Stimulated activated effector memory CD8-positive, alpha-beta T cell treated with anti-CD3 and anti-CD28 coated beads, Interleukin-12 subunit alpha, Interleukin-12 subunit beta, amount 100 ng/mL, for 72 hours (primary cell): ENCODE results near the gene TCL1A.
"Not testable (repeated sequence)": the region's sequence is repeated elsewhere in the genome, so short reads cannot be mapped to it uniquely, and the experiment has no call there.

Experiments used
- ATAC-seq: fragments of 150-1000 bp; cut with Tn5 transposase; 2 replicates; pipeline ENCODE4 v1.10.0; 2021
- DNase-seq, 2 donors: peaks; one replicate each; pipeline ENCODE4 v3.0.0; 2021 to 2022; ENCODE audit warnings: low spot score in 2 of 2
- H3K27ac Mint-ChIP-seq: one replicate; pipeline ENCODE4 v1.8.0; 2022; ENCODE audit warnings: mild to moderate bottlenecking, mixed read lengths
- H3K36me3 Mint-ChIP-seq: one replicate; pipeline ENCODE4 v1.8.0; 2022; ENCODE audit warnings: mild to moderate bottlenecking, mixed read lengths
- H3K4me1 Mint-ChIP-seq: one replicate; pipeline ENCODE4 v1.8.0; 2022; ENCODE audit warnings: mixed read lengths
- H3K4me3 Mint-ChIP-seq: one replicate; pipeline ENCODE4 v1.8.0; 2022; ENCODE audit warnings: mild to moderate bottlenecking, mixed read lengths
- H3K9me3 Mint-ChIP-seq: one replicate; pipeline ENCODE4 v1.8.0; 2022; ENCODE audit warnings: mixed read lengths

Gene TCL1A

GRCh38 chr14:95668235-95668772 is 45.6 kb downstream of the TCL1A start:
- DNase-seq: no peak
- no peaks in the 10 kb centered on the region for H3K36me3 Mint-ChIP-seq
- H3K4me3 Mint-ChIP-seq: no peak overlapping the region
- H3K4me1 Mint-ChIP-seq: no peaks in the 10 kb centered on the region
- no peak overlapping the region for H3K27ac Mint-ChIP-seq
- ATAC-seq: no peak
- H3K9me3 Mint-ChIP-seq: no peaks in the 10 kb centered on the region

DNA sequence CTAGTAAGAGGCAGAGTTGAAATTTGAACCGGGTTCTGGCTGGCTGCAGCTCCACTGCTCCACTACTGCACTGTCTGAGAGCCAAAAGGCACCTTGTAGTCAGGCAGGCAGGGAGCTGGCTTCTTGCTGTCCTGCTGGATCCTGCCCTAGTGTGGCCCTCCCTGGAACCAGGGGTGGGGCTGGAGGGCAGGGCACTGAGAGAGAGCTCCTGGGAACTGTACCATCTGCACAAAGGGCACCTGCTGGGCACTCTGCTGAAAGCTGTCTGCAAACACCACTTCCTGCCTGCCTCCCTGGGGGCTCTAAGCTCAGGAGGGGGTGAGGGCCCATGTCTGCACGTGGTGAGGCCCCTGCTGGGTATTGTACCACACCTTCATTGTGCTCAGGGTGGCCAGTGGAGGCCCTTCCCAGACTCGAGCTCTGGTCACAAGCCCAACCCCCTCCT is 46.7 kb downstream of the TCL1A start:
- ATAC-seq (no peak), DNase-seq (no peak)
- Mint-ChIP-seq H3K36me3 (no peaks in the 10 kb centered on the region), H3K4me3 (no peak overlapping the region), H3K27ac (no peak overlapping the region), H3K4me1 (no peaks in the 10 kb centered on the region), H3K9me3 (no peaks in the 10 kb centered on the region)

- no peaks in the 10 kb centered on the region for H3K36me3 Mint-ChIP-seq
- H3K9me3 Mint-ChIP-seq: no peaks in the 10 kb centered on the region
- DNase-seq (no peak), ATAC-seq (no peak)
- no peak overlapping the region for H3K27ac Mint-ChIP-seq
- no peak overlapping the region for H3K4me3 Mint-ChIP-seq
- H3K4me1 Mint-ChIP-seq: no peaks in the 10 kb centered on the region
Measured at GRCh38 chr14:95666450-95666849, 47.5 kb downstream of the TCL1A start.

GRCh38 chr14:95665530-95665929 is 48.4 kb downstream of the TCL1A start:
- H3K27ac Mint-ChIP-seq: not testable (repeated sequence)

GRCh38 chr14:95664546-95664945 is 49.4 kb downstream of the TCL1A start:
- H3K9me3 Mint-ChIP-seq: no peaks in the 10 kb centered on the region
- no peaks in the 10 kb centered on the region for H3K4me1 Mint-ChIP-seq
- DNase-seq (no peak), ATAC-seq (no peak)
- no peak overlapping the region for H3K27ac Mint-ChIP-seq
- no peaks in the 10 kb centered on the region for H3K36me3 Mint-ChIP-seq
- no peak overlapping the region for H3K4me3 Mint-ChIP-seq

More at GRCh38 chr14:95665530-95665929, 48.4 kb downstream of the TCL1A start:
- not testable (repeated sequence) for H3K36me3 Mint-ChIP-seq, H3K4me1 Mint-ChIP-seq, H3K4me3 Mint-ChIP-seq, ATAC-seq, DNase-seq, H3K9me3 Mint-ChIP-seq

DNA sequence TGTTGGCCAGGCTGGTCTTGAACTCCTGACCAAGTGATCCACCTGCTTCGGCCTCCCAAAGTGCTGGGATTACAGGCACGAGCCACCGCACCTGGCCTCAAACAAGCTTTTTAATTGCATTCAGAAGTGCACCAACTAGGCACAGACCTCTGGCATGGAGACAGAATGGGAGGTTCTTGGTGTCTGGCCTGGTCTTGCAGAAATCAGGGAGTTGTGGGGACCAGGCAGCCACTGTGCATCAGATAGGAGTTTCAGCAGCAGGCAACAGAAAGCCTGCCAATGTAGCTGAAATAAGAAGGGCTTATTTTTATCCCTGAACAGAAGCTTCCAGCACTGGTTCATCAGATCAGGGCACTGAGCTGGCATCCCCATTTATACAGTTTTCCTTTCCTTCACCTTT is 49.9 kb downstream of the TCL1A start:
- H3K27ac Mint-ChIP-seq: no peak overlapping the region
- H3K4me3 Mint-ChIP-seq: no peak overlapping the region
- H3K4me1 Mint-ChIP-seq: no peaks in the 10 kb centered on the region
- ATAC-seq (no peak), DNase-seq (no peak)
- H3K36me3 Mint-ChIP-seq: no peaks in the 10 kb centered on the region
- no peaks in the 10 kb centered on the region for H3K9me3 Mint-ChIP-seq

DNA sequence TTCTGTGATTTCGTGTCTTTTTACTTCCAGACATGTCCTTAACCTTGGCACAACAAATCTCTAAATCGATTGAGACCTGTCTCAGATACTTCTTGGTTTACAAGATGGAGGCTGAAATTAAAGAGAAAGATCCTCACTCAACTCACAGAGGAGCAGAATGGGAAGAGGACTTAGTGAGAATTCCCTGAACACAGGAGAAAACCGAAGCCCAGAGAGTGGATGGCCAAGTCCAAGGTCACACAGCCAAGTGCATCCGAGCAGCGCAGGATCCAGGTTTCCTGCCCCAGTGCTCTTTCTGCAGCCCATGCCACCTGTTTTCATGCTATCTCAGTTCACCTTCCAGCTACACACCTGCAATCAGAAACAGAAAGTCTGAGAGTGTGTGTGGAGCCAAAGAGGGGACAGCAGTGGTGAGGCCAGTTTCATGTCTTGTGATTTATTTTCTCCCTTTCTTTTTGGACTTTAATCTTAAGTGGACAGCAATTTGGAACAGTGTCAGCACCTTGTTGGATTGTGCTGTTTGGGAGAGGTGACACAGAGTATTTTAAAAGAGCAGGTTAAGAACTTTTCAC is 50.6 kb downstream of the TCL1A start:
- ATAC-seq (no peak), DNase-seq (no peak)
- Mint-ChIP-seq H3K4me1 (no peaks in the 10 kb centered on the region), H3K9me3 (no peaks in the 10 kb centered on the region), H3K36me3 (no peaks in the 10 kb centered on the region), H3K27ac (no peak overlapping the region), H3K4me3 (no peak overlapping the region)

DNA sequence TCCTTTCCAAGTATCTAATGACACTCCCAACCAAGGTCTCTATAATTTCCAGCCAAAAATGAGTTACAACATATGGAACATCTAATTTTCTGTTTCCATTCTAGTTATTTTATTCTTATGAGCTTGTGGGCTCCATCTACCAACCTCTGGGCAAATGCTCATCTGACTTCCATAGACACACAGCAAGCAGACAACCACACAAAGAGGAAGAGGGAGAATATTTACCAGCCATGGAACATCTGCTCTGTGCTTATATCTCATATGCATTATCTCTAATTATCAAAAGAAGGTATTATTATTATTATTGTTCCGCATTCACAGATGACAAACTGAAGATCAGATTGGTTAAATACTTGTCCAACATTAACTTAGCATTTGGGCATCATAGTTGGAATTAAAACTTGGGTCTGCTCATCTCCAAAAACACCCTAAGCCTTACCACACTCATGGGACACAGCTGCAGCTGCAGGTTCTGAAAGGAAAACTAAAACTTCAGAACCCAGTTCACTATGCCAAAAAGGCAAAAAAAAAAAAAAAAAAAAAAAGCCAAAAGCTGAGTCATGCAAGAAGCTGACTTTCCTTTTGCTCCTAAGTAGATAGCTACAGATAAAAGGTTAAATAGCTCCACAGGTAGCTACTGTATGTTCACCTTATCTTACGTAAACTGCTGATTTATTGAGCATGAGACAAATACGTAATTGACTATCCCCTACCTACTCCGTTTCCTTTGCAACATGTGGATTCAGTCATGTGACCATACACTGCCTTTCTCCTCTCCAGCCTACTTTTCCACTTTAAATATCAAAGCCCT is 51.3 kb downstream of the TCL1A start:
- Mint-ChIP-seq H3K27ac (no peak overlapping the region), H3K36me3 (no peaks in the 10 kb centered on the region), H3K4me3 (no peak overlapping the region), H3K4me1 (no peaks in the 10 kb centered on the region), H3K9me3 (no peaks in the 10 kb centered on the region)
- DNase-seq (no peak), ATAC-seq (no peak)

GRCh38 chr14:95660651-95661515 is 53.0 kb downstream of the TCL1A start:
- H3K9me3 Mint-ChIP-seq: no peaks in the 10 kb centered on the region
- H3K4me1 Mint-ChIP-seq: no peaks in the 10 kb centered on the region
- H3K27ac Mint-ChIP-seq: no peak overlapping the region
- H3K4me3 Mint-ChIP-seq: no peak overlapping the region
- no peak for ATAC-seq
- no peaks in the 10 kb centered on the region for H3K36me3 Mint-ChIP-seq
- no peak for DNase-seq

DNA sequence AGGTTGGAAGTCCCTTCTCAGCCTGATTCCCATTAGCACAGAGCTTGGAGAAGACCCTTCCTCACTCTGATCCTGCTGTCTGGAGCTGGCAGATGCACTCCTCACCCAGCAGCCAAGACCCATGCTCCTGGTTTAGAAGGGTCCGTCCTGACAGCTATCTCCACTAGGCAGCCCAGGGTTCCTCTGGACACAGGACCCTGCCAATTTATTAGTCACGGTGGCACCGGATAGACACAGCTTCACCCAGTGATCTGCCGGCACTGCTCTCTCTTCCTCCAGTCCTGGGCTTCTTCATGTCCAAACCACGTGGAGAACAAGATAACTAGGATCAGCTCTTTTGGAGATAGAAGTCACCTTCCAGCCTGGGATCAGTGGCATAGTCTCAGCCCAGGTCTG is 53.9 kb downstream of the TCL1A start:
- ATAC-seq: no peak
- no peak for DNase-seq
- no peak overlapping the region for H3K4me3 Mint-ChIP-seq
- H3K27ac Mint-ChIP-seq: no peak overlapping the region
- H3K9me3 Mint-ChIP-seq: no peaks in the 10 kb centered on the region
- no peaks in the 10 kb centered on the region for H3K4me1 Mint-ChIP-seq
- H3K36me3 Mint-ChIP-seq: no peaks in the 10 kb centered on the region
